G401 (cell line): ENCODE data around the gene DTX1. TPM values are rescaled to one million over a fixed set of nuclear protein-coding genes. Genes with fewer than 3 reads are reported as not detected.

Experiments
- DNase-seq: peaks from one replicate; pipeline ENCODE4 v3.0.0-alpha.2; 2015; ENCODE audit warnings: low spot score
- in situ Hi-C: cut with HindIII; loops from 2 replicates; pipeline ENCODE4 v1.10.0; 2016; ENCODE audit warnings: low sequenced_read_pairs, mixed read lengths
- total RNA-seq: library from RNA; depleted of rRNA; stranded (reverse); fragments of >200 nt; shearing (Covaris generic); gene quantifications from 2 replicates; pipeline ENCODE4 v1.2.3, GENCODE V29; 2014; rRNA removed

Gene DTX1
- total RNA-seq = 5.6 and 5.8 TPM in 2 replicates

GRCh38 chr12:113056631-113057488 is at the start of gene DTX1:
DTX1 (plus strand) TSS chr12:113056730; CDS start chr12:113058193, 1,463 bp downstream.
- peak; percentile 56 for DNase-seq
- in situ Hi-C loops = loop anchor here (25.0 kb wide), 1 partner anchor 105 kb away; no protein-coding TSS in a partner anchor

GRCh38 chr12:113007166-113007565 is 49.4 kb upstream of the DTX1 start:
- in situ Hi-C loops = no loop called here
- DNase-seq = no peak

- DNase-seq = no peak
- in situ Hi-C loops = no loop called here
Observed at GRCh38 chr12:113010701-113011100, 45.8 kb upstream of the DTX1 start.

GRCh38 chr12:113014565-113014964 is 42.0 kb upstream of the DTX1 start:
- no peak for DNase-seq
- in situ Hi-C loops = no loop called here

GRCh38 chr12:113016796-113017195 is 39.7 kb upstream of the DTX1 start:
- no peak for DNase-seq
- in situ Hi-C loops = no loop called here

- no peak for DNase-seq
- in situ Hi-C loops = no loop called here
Observed at GRCh38 chr12:113019025-113019424, 37.5 kb upstream of the DTX1 start.

GRCh38 chr12:113021500-113021899 is 35.0 kb upstream of the DTX1 start:
- in situ Hi-C loops = no loop called here
- no peak for DNase-seq

- in situ Hi-C loops = no loop called here
- no peak for DNase-seq
Observed at GRCh38 chr12:113022563-113023297, 33.8 kb upstream of the DTX1 start.

- no peak for DNase-seq
- in situ Hi-C loops = no loop called here
Observed at GRCh38 chr12:113027726-113028125, 28.8 kb upstream of the DTX1 start.

GRCh38 chr12:113030875-113031525 is 25.5 kb upstream of the DTX1 start:
- peak; percentile 91 for DNase-seq
- in situ Hi-C loops = no loop called here

- DNase-seq = no peak
- in situ Hi-C loops = no loop called here
Observed at GRCh38 chr12:113039911-113040445, 16.6 kb upstream of the DTX1 start.

GRCh38 chr12:113040722-113041171 is 15.8 kb upstream of the DTX1 start:
- in situ Hi-C loops = no loop called here

GRCh38 chr12:113041560-113041959 is 15.0 kb upstream of the DTX1 start:
- in situ Hi-C loops = no loop called here
- no peak for DNase-seq

More at GRCh38 chr12:113040722-113041171, 15.8 kb upstream of the DTX1 start:
- DNase-seq = no peak

- in situ Hi-C loops = no loop called here
Observed at GRCh38 chr12:113043240-113043639, 13.3 kb upstream of the DTX1 start.

GRCh38 chr12:113044516-113044915 is 12.0 kb upstream of the DTX1 start:
- DNase-seq = no peak
- in situ Hi-C loops = no loop called here

More at GRCh38 chr12:113043240-113043639, 13.3 kb upstream of the DTX1 start:
- DNase-seq = no peak

GRCh38 chr12:113048716-113049127 is 7.8 kb upstream of the DTX1 start:
- in situ Hi-C loops = no loop called here
- DNase-seq = peak; percentile 80

- in situ Hi-C loops = loop anchor here (25.0 kb wide), 1 partner anchor 112 kb away; no protein-coding TSS in a partner anchor
- DNase-seq = no peak
Observed at GRCh38 chr12:113049976-113050742, 6.4 kb upstream of the DTX1 start.

- in situ Hi-C loops = loop anchor here (25.0 kb wide), 1 partner anchor 112 kb away; no protein-coding TSS in a partner anchor
Observed at GRCh38 chr12:113050795-113051194, 5.7 kb upstream of the DTX1 start.

More at GRCh38 chr12:113050795-113051194, 5.7 kb upstream of the DTX1 start:
- DNase-seq = no peak
